ENCODE results near the gene SNX8.
"Not testable (repeated sequence)": the region's sequence is repeated elsewhere in the genome, so short reads cannot be mapped to it uniquely, and the experiment has no call there.

DNA sequence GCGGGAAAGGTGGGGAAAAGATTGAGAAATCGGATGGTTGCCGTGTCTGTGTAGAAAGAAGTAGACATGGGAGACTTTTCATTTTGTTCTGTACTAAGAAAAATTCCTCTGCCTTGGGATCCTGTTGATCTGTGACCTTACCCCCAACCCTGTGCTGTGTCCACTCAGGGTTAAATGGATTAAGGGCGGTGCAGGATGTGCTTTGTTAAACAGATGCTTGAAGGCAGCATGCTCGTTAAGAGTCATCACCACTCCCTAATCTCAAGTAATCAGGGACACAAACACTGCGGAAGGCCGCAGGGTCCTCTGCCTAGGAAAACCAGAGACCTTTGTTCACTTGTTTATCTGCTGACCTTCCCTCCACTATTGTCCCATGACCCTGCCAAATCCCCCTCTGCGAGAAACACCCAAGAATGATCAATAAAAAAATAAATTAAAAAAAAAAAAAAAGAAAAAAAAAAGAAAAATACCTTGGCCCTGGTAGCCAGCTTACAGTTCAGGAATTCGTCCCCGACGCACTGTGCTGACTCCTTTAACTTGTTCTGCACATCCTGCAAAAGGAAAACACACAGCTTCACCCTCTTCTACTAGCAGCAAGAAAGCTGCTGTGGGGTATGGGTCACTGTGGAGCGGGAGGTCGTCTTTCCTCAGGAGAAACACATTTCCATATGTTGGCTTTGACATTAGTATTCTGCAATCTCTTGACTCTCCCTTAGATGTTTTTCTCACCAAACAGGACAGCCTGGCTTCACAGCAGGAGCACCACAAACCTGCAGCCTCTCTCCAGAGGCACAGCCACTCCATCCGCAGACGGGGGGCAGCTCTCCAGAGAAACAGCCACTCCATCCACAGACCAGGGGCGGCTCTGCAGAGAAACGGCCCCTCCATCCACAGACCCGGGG is 44.9 kb downstream of the SNX8 start:
- TF ChIP-seq, protein P1, sequence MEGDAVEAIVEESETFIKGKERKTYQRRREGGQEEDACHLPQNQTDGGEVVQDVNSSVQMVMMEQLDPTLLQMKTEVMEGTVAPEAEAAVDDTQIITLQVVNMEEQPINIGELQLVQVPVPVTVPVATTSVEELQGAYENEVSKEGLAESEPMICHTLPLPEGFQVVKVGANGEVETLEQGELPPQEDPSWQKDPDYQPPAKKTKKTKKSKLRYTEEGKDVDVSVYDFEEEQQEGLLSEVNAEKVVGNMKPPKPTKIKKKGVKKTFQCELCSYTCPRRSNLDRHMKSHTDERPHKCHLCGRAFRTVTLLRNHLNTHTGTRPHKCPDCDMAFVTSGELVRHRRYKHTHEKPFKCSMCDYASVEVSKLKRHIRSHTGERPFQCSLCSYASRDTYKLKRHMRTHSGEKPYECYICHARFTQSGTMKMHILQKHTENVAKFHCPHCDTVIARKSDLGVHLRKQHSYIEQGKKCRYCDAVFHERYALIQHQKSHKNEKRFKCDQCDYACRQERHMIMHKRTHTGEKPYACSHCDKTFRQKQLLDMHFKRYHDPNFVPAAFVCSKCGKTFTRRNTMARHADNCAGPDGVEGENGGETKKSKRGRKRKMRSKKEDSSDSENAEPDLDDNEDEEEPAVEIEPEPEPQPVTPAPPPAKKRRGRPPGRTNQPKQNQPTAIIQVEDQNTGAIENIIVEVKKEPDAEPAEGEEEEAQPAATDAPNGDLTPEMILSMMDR (IDR thresholded peaks at IDR 0.05; ENCODE audit: borderline replicate concordance, extremely low read depth, low read length, poor library complexity, severe bottlenecking): not testable (repeated sequence)
- TF ChIP-seq EZH2 (IDR thresholded peaks at IDR 0.05; ENCODE audit: borderline replicate concordance, low read depth, low read length, severe bottlenecking): not testable (repeated sequence)
